ENCODE results near the gene PNPLA7. TPM values are rescaled to one million over a fixed set of nuclear protein-coding genes. Genes with fewer than 3 reads are reported as not detected.
A peak's percentile ranks its signal among the peaks of the same experiment; 100 is the strongest.

The PNPLA7 gene
- total and polyA plus RNA-seq, 3 donors from 2014 or later = 4.2 to 17.8 (median 10.9) TPM

DNA sequence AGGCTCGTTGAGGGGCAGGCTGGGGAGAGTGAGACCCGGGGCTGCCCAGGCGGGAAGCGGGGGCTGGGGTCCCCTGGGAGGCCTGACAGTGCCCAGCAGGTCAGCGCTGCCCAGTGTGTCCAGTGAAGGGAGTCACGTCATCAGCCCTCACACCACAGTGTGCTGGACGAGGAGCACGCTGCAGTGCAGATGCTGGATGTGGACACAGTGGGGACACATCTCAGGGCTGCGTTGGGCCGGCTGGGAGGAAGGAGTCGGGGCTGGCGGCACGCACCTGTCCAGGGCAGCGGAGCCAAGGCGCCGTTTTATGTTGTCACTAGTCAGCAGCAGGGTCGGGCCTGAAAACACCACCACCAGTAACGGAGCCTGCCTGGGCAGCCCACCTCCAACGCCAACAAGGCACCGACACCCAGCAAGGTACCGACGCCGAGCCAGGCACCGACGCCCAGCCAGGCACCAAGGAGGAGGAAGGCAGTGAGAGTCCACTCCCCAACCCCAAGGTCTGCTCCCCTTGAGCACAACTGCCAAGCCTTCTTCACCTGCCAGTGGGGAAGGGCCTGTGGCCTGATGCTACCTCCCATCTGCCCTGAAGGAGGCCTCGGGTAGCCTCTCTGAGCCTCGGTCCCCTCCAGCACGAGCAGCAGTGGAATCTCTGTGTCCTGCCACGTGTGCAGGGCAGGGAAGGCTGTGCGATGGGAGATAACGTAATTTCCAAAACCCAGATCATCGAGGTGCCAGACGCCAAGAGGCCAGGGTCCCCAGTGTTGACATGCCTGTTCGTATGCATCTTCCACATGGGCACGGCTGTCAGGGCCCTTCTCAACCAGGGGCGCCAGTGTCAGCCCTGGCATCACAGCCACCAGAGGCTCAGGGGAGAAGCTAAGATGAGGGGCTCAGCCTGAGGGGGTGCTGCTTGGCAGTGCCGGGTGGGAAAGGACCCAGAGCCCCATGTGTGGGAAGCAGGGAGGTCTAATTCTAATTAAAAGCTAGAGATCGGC, 69.2 kb downstream of the PNPLA7 start:
- no peak for TF ChIP-seq POLR2A (IDR thresholded peaks at IDR 0.05)
- TF ChIP-seq, protein P1, sequence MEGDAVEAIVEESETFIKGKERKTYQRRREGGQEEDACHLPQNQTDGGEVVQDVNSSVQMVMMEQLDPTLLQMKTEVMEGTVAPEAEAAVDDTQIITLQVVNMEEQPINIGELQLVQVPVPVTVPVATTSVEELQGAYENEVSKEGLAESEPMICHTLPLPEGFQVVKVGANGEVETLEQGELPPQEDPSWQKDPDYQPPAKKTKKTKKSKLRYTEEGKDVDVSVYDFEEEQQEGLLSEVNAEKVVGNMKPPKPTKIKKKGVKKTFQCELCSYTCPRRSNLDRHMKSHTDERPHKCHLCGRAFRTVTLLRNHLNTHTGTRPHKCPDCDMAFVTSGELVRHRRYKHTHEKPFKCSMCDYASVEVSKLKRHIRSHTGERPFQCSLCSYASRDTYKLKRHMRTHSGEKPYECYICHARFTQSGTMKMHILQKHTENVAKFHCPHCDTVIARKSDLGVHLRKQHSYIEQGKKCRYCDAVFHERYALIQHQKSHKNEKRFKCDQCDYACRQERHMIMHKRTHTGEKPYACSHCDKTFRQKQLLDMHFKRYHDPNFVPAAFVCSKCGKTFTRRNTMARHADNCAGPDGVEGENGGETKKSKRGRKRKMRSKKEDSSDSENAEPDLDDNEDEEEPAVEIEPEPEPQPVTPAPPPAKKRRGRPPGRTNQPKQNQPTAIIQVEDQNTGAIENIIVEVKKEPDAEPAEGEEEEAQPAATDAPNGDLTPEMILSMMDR (IDR thresholded peaks at IDR 0.05) = no peak
- 95% methylated on average over 12 to 38 of the region's 38 CpGs for WGBS, 2 donors
- no peak for DNase-seq
- H3K9me3 ChIP-seq = no peaks in the 10 kb centered on the region
- no peak overlapping the region for H3K27ac ChIP-seq
- no peaks in the 10 kb centered on the region for H3K27me3 ChIP-seq
- no peak overlapping the region for H3K4me3 ChIP-seq
- H3K36me3 ChIP-seq (ENCODE audit: low read depth, missing control alignments) = no peaks in the 10 kb centered on the region
- intact Hi-C loops (cut with DNase I; ENCODE audit: low total_unique reads) = no loop called here
- peaks cover 16% of the 10 kb centered on the region for H3K4me1 ChIP-seq

DNA sequence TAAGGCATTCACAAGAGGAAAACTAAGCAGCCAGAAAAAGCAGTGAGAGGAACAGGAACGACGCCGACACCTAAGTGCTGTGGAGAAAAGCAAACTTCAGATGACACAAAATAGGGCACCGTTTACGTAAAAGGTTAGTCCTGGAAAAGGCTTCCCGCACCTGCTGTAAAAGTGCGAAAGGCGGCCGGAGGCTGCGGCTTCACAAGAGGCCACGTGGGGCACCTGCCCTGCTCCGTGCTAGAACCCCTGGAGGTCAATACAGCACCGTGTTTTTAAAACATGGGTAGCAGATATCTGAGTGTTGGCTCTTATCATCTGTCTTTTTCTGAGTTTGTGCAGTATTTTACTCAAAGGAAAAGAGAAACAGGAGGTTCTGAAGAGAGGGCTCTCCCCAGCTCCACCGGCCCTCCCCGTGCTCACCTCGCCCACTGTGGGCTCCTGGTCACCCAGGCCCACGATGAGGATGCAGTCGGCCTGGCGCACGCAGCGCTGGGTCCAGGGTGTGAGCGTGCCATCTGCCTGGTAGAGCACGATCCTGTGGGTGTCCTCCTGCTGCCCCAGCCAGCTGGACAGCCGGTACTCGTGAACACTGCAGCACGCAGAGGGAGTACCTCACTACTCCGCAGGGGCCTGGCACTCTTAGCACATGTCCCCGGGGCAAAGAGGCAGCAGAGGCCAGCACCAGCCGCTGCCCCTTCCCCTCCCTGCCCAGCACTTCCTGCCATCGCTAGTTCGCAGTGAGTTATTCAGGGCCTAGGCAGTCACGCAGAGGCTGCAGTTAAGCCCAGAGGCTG, 70.1 kb downstream of the PNPLA7 start:
- H3K36me3 ChIP-seq (ENCODE audit: low read depth, missing control alignments) = no peaks in the 10 kb centered on the region
- H3K4me3 ChIP-seq = no peak overlapping the region
- WGBS, 2 donors = 85 to 91% methylated on average over 23 to 32 of the region's 32 CpGs
- H3K27ac ChIP-seq = no peak overlapping the region
- no peaks in the 10 kb centered on the region for H3K27me3 ChIP-seq
- intact Hi-C loops (cut with DNase I; ENCODE audit: low total_unique reads) = no loop called here
- no peak for DNase-seq
- TF ChIP-seq, protein P1 (IDR thresholded peaks at IDR 0.05) = no peak
- no peak for TF ChIP-seq POLR2A (IDR thresholded peaks at IDR 0.05)
- no peaks in the 10 kb centered on the region for H3K9me3 ChIP-seq
- H3K4me1 ChIP-seq = peaks cover 16% of the 10 kb centered on the region

DNA sequence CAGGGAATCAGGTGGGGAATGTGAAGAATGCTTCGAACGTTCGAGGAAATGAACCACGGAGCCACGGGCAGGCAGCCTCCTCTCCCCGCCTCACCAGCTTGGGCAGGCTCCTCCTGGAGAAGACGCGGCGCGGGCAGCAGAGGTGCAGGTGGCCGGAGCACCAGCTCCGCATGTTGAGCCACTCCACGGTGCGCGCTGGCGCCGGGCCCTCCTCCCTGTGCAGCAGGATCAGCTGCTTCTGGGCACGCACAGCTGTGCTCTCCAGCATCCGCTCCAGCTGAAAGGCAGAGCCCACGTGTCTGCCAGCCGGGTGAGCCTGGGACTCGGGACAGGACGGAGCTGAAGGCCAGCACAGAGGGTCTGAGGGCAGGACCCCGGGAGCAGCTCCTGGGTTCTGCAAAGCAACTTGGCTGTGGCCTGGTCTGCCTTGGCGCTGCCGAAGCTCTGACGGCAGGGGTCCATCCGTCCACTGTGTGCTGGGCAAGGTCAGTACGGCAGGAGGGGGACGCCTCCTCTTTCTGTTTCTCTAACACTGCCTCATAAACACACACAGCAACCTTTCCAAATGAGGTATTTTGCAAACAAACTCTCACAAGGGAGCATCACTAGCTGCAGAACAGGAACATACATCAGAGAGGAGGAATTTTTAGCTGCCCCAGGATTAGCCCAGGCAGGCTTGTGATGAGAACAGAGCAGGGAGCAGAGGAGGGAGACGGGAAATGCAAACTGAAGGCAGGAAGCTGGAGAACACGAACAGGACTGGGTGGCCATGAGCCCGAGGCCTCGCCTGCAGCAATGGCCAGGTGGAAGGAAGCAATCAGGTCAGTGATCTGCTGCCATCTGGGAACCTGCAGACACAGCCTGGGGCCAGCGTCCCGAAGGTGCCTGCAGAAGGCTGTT, 71.0 kb downstream of the PNPLA7 start:
- DNase-seq = peak; percentile 38
- intact Hi-C loops (cut with DNase I; ENCODE audit: low total_unique reads) = no loop called here
- Histone ChIP-seq H3K27me3 (no peaks in the 10 kb centered on the region), H3K36me3 (ENCODE audit: low read depth, missing control alignments) (no peaks in the 10 kb centered on the region), H3K9me3 (no peaks in the 10 kb centered on the region), H3K4me1 (peaks cover 16% of the 10 kb centered on the region), H3K4me3 (no peak overlapping the region), H3K27ac (peak overlapping the region in 1 of 2 donors; percentile 36)
- TF ChIP-seq, protein P1 (IDR thresholded peaks at IDR 0.05) = no peak
- no peak for TF ChIP-seq POLR2A (IDR thresholded peaks at IDR 0.05)
- 57 to 78% methylated on average over 12 to 36 of the region's 36 CpGs for WGBS, 2 donors

DNA sequence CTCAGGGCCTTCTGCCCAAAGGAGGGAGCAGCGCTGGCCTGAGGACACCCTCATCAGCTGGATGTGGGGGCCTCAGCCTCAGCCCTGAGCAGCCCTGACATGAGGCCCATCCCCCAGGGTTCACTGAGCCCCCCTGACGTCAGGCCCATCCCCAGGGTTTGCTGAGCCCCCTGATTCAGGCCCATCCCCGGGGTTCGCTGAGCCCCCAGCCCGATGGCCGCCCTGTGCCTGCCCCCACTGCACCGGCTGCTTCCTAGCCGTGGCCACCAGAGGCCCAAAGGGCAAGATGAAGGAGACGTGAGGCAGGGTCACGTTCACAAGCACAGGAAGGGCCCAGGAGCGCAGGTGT, 71.6 kb downstream of the PNPLA7 start:
- Histone ChIP-seq H3K9me3 (no peaks in the 10 kb centered on the region), H3K27ac (no peak overlapping the region), H3K4me1 (peaks cover 16% of the 10 kb centered on the region), H3K36me3 (ENCODE audit: low read depth, missing control alignments) (no peaks in the 10 kb centered on the region), H3K27me3 (no peaks in the 10 kb centered on the region), H3K4me3 (no peak overlapping the region)
- no peak for DNase-seq
- intact Hi-C loops (cut with DNase I; ENCODE audit: low total_unique reads) = no loop called here
- TF ChIP-seq, protein P1 (IDR thresholded peaks at IDR 0.05) = no peak
- TF ChIP-seq POLR2A (IDR thresholded peaks at IDR 0.05) = no peak
- 80 to 86% methylated on average over 1 to 11 of the region's 11 CpGs for WGBS, 2 donors
